CD4-positive, alpha-beta T cell treated with Interleukin-10 for 1 hour (primary cell): ENCODE data around the gene MAPRE3.
A peak's percentile ranks its signal among the peaks of the same experiment; 100 is the strongest.
"Not testable (repeated sequence)": the region's sequence is repeated elsewhere in the genome, so short reads cannot be mapped to it uniquely, and the experiment has no call there.

Experiments
- DNase-seq: peaks from one replicate; pipeline ENCODE4 v3.0.0-alpha.2; 2020

The MAPRE3 gene

GRCh38 chr2:27073782-27074181, 103.3 kb downstream of the MAPRE3 start:
- DNase-seq, result no peak

GRCh38 chr2:27074738-27075565, 104.5 kb downstream of the MAPRE3 start:
- DNase-seq, result peak; percentile 62

GRCh38 chr2:27075566-27075871, 105.1 kb downstream of the MAPRE3 start:
- DNase-seq, result not testable (repeated sequence)

GRCh38 chr2:27076323-27076722, 105.9 kb downstream of the MAPRE3 start:
- no peak for DNase-seq
